Measurements from ENCODE around the gene ALDOC.

- TF ChIP-seq CTCF (IDR thresholded peaks at IDR 0.05) (no peak), POLR2AphosphoS5 (IDR thresholded peaks at IDR 0.05) (no peak)
These were observed 3.7 kb downstream of the ALDOC start for GRCh38 chr17:28573040-28573380.

Measured in breast epithelium (tissue), 3 donors.